GM18505 (cell line): ENCODE data around the gene TBC1D14.
A peak's percentile ranks its signal among the peaks of the same experiment; 100 is the strongest.

Experiments
- ATAC-seq: cut with Tn5 transposase; IDR thresholded peaks from one replicate; pipeline ENCODE4 v1.9.1; 2021; ENCODE audit not compliant: unreplicated experiment
- POLR2A ChIP-seq: IDR thresholded peaks from 4 replicates; pipeline ENCODE4 v1.6.1; 2011; ENCODE audit warnings: borderline replicate concordance; ENCODE audit not compliant: insufficient read depth, insufficient read length; ENCODE audit errors: extremely low read depth

The TBC1D14 gene

GRCh38 chr4:6909113-6909969 is at the start of gene TBC1D14:
Gene TBC1D14, plus strand, starts transcription at chr4:6909826. Its CDS starts 13,564 bp downstream, at chr4:6923390.
- peak; percentile 80 for ATAC-seq

DNA sequence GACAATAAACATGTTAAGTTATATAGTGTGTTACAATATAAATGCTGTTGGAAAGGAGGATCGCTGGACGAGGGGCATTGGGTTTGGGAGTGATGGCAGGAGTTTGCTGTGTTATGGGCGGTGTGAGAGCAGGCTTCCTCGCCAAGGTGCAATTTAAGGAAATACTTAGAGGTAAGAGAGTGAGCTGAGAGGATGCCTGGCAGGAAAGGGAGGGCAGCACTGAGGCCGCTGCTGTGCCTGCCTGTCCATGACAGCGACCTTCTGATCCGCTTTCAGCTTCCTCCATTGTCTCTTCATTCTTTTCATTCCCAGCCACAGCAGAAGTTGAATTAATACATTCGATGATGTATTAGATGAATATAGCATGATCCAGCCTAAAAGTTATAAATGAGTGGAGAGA is 41.2 kb upstream of the TBC1D14 start:
- no peak for TF ChIP-seq POLR2A
- no peak for ATAC-seq

More at GRCh38 chr4:6909113-6909969, at the start of gene TBC1D14:
- TF ChIP-seq POLR2A = peak; percentile 82

DNA sequence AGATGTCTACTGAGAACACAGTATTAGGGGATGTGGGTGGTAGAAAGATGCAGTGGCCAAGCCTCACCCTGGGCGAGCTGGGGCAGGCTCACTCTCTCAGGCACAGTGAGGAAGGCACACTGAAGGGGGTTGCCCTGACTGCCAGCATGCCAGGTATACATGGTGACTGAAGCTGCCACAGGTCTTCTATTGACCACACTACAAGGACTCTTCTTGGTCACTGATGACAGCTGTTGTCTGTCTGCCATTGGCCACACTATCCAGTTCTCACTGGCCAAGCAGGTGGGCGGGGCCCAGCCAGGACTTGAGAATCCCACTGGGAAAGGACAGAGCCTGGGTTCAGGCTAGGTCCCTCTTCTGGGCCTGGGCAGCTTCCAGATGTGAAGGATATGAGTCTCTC is 39.7 kb upstream of the TBC1D14 start:
- no peak for TF ChIP-seq POLR2A
- no peak for ATAC-seq

DNA sequence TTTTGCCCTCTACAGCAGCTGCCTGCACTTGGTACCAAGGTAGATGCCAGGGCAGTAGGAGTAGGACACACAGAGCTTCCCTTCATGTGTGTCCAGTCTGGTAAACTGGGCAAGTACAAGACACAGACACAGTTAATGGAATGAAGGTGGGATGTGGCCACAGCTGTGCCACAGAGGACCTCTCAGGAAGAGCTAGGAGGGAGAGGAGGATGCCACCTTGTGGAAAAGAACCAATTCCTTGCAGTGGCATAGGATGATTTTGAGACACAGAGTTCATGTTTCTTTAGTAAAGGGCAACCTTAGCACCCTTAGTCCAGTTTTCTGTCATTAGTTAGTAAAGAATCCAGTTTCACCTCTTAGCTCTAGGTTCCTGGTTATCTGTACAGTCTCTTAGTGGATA is 36.3 kb upstream of the TBC1D14 start:
- TF ChIP-seq POLR2A = no peak

GRCh38 chr4:6873792-6874461 is 35.7 kb upstream of the TBC1D14 start:
- no peak for ATAC-seq
- TF ChIP-seq POLR2A = no peak

More for the DNA sequence above, 36.3 kb upstream of the TBC1D14 start:
- no peak for ATAC-seq

GRCh38 chr4:6874981-6875380 is 34.6 kb upstream of the TBC1D14 start:
- ATAC-seq = no peak
- no peak for TF ChIP-seq POLR2A

GRCh38 chr4:6875431-6875831 is 34.2 kb upstream of the TBC1D14 start:
- ATAC-seq = no peak
- TF ChIP-seq POLR2A = no peak

GRCh38 chr4:6876440-6876839 is 33.2 kb upstream of the TBC1D14 start:
- no peak for ATAC-seq
- TF ChIP-seq POLR2A = no peak

DNA sequence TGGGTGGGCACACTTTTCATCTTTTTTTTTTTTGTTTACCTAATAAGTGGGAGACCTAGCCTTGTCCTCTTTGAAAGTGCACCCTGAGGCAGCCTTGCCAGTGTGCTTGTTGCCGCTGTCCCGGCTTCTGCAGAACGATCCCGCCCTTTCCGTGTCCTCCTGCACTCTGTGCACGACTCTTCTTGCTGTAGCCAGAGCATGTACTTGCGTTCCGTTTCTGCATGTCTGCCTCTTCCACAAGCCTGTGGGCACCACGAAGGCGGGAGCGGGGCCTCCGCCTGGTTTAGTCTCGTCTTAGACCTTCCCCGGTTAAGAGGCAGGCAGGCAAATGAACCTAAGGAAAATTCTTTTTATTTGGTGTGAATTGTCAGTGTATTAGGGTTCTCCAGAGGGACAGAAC is 32.6 kb upstream of the TBC1D14 start:
- ATAC-seq = no peak
- TF ChIP-seq POLR2A = no peak

GRCh38 chr4:6878451-6879059 is 31.1 kb upstream of the TBC1D14 start:
- no peak for ATAC-seq
- no peak for TF ChIP-seq POLR2A

- no peak for TF ChIP-seq POLR2A
- ATAC-seq = no peak
Measured at GRCh38 chr4:6880691-6881090, 28.9 kb upstream of the TBC1D14 start.

GRCh38 chr4:6881908-6882307 is 27.7 kb upstream of the TBC1D14 start:
- no peak for ATAC-seq
- no peak for TF ChIP-seq POLR2A

DNA sequence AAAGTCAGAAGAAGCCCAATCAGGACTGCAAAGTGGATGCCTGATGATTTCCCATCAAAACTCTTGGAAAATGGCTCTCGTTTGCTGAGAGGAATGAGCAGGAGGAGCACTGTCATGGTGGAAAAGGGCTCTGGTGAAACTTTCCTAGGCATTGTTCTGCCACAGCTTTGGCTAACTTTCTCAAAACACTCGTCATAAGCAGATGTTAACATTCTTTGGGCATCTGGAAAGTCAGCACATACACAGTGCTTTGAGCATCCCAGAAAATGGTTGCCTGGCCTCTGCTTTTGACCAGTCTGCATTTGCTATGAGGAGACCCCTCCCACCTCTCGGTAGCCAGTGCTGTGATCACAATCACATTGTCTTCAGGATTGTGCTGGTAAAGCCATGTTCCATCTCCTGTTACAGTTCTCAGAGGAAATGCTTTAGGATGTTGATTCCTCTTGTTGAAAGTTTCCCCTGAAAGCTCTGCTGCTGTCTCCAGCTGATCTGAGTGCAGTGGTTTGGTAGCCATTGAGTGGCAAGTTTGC is 25.2 kb upstream of the TBC1D14 start:
- no peak for TF ChIP-seq POLR2A
- ATAC-seq = no peak
